Epithelial cell of prostate (primary cell): ENCODE results near the gene NPBWR2.

Experiments
- DNase-seq: peaks from one replicate; pipeline ENCODE4 v3.0.0-alpha.2; 2011; ENCODE audit warnings: low read depth, low spot score
- H3K27ac ChIP-seq: fragments of 450-650 bp; 2 replicates; pipeline ENCODE4 v1.5.1; 2017; ENCODE audit warnings: mild to moderate bottlenecking

NPBWR2 gene

GRCh38 chr20:64064145-64064698 is 43.1 kb downstream of the NPBWR2 start:
- H3K27ac ChIP-seq: peak overlapping the region; percentile 62
- no peak for DNase-seq

GRCh38 chr20:64063389-64064144 is 43.8 kb downstream of the NPBWR2 start:
- H3K27ac ChIP-seq: peak overlapping the region; percentile 62
- DNase-seq: no peak

- peak within 1 kb of the TSS; percentile 62 for H3K27ac ChIP-seq
- DNase-seq: peak; percentile 77
These were observed 44.6 kb downstream of the NPBWR2 start, which contains the start of gene TCEA2 for GRCh38 chr20:64062596-64063388. Gene TCEA2, plus strand, starts transcription at chr20:64063198. Its CDS starts 115 bp downstream, at chr20:64063313.

- DNase-seq: no peak
- peak overlapping the region; percentile 62 for H3K27ac ChIP-seq
These were observed 45.1 kb downstream of the NPBWR2 start for GRCh38 chr20:64062276-64062595.

GRCh38 chr20:64058536-64058935 is 48.8 kb downstream of the NPBWR2 start:
- no peak overlapping the region for H3K27ac ChIP-seq
- DNase-seq: no peak

- no peak for DNase-seq
- no peak overlapping the region for H3K27ac ChIP-seq
These were observed 49.5 kb downstream of the NPBWR2 start for GRCh38 chr20:64057628-64058498.

GRCh38 chr20:64056889-64057627 is 50.3 kb downstream of the NPBWR2 start:
- no peak overlapping the region for H3K27ac ChIP-seq
- no peak for DNase-seq

GRCh38 chr20:64056639-64056888 is 50.8 kb downstream of the NPBWR2 start:
- DNase-seq: no peak
- H3K27ac ChIP-seq: no peak overlapping the region

GRCh38 chr20:64055893-64056638 is 51.3 kb downstream of the NPBWR2 start:
- H3K27ac ChIP-seq: no peak overlapping the region
- no peak for DNase-seq

GRCh38 chr20:64055396-64055892 is 51.9 kb downstream of the NPBWR2 start:
- H3K27ac ChIP-seq: no peak overlapping the region
- DNase-seq: no peak

GRCh38 chr20:64053841-64054661 is 53.3 kb downstream of the NPBWR2 start:
- no peak for DNase-seq
- no peak overlapping the region for H3K27ac ChIP-seq
